ENCODE data around the gene CDC14B.
"Not testable (repeated sequence)": the region's sequence is repeated elsewhere in the genome, so short reads cannot be mapped to it uniquely, and the experiment has no call there.

Gene CDC14B

DNA sequence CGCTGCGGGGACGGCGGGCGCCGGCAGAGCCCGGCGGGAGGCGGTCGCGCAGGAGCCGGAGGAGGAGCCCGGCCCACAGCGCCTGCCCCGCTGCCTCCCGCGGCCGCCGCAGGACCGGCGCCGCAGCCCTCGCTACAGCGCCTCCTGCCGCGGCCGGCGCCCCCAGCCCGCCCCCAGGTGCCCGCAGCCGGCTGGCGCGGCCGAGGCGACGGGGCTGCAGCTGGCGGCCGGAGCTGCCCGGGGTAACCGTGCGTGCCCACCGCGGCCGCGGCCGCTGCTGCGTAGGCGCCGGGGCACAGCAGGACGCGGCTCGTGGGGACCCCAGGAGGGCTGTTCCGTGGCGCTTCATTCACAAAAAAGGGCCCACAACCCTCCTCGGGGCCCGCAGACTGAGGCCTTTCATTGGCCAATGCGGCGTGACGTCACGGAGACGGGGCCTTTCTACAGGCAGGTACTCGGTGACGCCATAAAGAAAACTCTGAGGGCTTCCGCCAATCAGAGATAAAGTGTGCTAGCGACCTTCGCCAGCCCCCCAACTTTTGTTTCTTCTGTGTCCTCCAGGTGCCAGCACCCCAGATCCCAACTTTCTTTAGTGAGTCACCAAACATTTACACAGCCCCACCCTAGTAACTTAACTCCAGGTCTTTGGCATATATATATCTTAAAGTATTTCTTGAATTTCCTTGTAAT lies at the start of gene CDC14B:
Gene CDC14B (minus strand): TSS at position 353 of the 690 bp plus-strand sequence. CDS start 465 bp downstream, outside the sequence.
- in situ Hi-C loops (cut with HindIII; ENCODE audit: low sequenced_read_pairs) = no loop called here

DNA sequence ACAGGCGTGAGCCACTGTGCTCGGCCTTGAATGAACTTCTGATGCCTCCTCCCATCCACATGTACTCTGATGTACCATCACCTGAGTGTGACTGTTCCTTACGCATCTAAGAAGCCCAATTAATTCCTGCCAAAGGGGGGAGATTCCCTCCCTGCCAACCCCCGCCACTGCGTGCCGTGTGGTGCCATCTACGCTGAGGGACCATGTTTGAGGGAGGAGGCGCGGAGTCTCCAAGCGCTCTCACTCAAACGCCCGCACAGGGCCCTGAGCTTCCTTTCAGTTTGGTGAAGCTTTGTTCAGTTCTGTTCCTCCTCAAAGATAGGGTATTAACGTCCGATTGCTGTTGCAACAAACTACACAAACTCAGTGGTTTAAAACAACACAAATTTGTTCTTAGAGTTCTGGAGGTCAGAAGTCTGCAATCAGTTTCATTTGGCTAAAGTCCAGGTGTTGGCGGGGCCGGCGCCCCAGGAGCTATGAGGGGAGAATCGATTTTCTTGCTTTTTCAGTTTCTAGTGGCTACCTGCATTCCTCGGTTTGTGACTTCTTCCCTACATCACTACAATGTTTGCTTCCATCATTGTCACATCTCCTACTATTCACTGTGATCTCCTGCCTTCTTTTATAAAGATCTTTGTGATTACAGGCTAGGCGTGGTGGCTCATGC lies 49.4 kb upstream of the CDC14B start:
- in situ Hi-C loops (cut with HindIII; ENCODE audit: low sequenced_read_pairs) = no loop called here

DNA sequence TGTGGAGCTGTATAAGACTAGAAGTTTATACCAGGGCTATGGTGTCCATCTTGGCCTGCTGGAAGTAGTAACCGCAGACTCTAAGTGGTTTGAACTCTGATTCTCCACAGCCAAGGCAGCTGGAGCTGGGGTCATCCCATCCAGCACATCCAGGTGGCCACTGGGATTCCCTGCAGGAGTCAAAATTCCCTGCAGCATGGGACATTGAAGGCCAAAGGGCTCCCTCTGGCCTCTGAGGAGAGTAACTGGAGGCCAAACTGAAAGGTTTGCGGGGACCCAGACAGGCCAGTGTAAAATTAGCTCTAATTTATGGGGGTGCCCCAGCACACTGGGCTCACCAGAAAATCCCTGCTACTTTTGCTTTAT lies 47.7 kb upstream of the CDC14B start:
- in situ Hi-C loops (cut with HindIII; ENCODE audit: low sequenced_read_pairs) = no loop called here

DNA sequence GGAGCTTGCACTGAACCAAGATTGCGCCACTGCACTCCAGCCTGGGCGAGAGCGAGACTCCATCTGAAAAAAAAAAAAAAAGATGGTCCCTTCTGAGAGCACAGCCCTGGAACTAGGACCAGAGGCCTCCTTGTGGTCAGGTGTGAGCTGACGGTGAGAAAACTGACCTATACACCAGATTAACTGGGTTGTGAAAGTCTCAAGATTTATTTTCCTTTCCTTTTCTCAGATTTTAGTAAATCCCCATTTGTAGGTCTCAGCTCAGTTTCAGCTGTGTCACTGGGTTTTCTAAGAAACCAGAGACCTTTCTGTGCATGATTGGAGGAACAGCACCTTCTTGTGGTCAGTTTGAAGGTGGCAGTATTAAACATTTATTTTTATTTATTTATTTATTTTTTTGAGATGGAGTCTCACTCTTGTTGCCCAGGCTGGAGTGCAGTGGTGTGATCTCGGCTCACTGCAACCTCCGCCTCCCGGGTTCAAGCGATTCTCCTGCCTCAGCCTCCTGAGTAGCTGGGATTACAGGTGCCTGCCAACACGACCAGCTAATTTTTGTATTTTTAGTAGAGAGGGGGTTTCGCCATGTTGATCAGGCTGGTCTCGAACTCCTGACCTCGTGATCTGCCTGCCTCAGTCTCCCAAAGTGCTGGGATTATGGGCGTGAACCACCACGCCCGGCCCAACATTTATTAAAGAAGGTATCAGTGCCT lies 47.2 kb upstream of the CDC14B start:
- in situ Hi-C loops (cut with HindIII; ENCODE audit: low sequenced_read_pairs) = not testable (repeated sequence)

GRCh38 chr9:96665789-96666188 lies 46.1 kb upstream of the CDC14B start:
- in situ Hi-C loops (cut with HindIII; ENCODE audit: low sequenced_read_pairs) = no loop called here

- in situ Hi-C loops (cut with HindIII; ENCODE audit: low sequenced_read_pairs) = no loop called here
Measured at GRCh38 chr9:96663506-96664120, 44.0 kb upstream of the CDC14B start.

GRCh38 chr9:96661711-96662110 lies 42.1 kb upstream of the CDC14B start:
- in situ Hi-C loops (cut with HindIII; ENCODE audit: low sequenced_read_pairs) = no loop called here

- in situ Hi-C loops (cut with HindIII; ENCODE audit: low sequenced_read_pairs) = no loop called here
Measured at GRCh38 chr9:96660692-96661248, 41.1 kb upstream of the CDC14B start.

GRCh38 chr9:96655198-96655851 lies 35.7 kb upstream of the CDC14B start, which contains the start of gene PRXL2C:
Gene PRXL2C, minus strand, starts transcription at chr9:96655317. Its CDS starts 36 bp downstream, at chr9:96655281.
- in situ Hi-C loops (cut with HindIII; ENCODE audit: low sequenced_read_pairs) = no loop called here

- in situ Hi-C loops (cut with HindIII; ENCODE audit: low sequenced_read_pairs) = no loop called here
Measured at GRCh38 chr9:96654450-96655197, 35.0 kb upstream of the CDC14B start.

- in situ Hi-C loops (cut with HindIII; ENCODE audit: low sequenced_read_pairs) = no loop called here
Measured at GRCh38 chr9:96651626-96652025, 32.0 kb upstream of the CDC14B start.

DNA sequence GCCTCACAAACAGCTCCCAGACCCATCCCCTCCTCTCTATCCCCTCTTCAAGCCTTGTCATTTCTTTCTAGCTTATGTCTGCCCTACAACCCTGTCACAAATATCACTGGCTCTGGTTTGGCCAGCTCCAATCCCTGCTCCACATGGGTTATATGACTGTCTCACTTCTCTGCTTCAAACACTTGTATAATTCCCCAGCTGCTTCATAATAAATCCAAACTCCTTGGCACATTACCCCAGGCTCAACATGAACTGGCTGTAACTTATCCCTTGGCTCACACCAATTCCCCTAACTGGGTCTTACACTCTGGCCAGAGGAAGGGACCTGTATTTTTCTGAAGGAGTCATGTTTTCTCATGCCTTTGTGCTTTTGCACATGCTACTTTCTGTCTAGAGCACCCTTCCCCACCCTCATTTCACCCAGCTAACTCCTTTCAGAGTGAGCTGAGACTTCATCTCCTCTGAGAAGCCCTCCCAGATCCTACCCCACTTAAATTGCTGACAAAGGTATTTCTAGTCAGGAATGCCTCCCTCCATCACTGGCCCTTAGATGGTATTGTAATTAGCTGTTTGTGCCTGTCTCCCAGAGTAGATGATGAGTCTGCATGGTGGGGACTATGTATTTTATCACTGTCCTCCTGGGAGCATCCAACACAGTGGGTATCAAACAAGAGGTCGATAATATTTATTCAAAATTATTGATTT lies 30.1 kb upstream of the CDC14B start:
- in situ Hi-C loops (cut with HindIII; ENCODE audit: low sequenced_read_pairs) = no loop called here

- in situ Hi-C loops (cut with HindIII; ENCODE audit: low sequenced_read_pairs) = no loop called here
Measured at GRCh38 chr9:96646081-96646991, 26.7 kb upstream of the CDC14B start.

- in situ Hi-C loops (cut with HindIII; ENCODE audit: low sequenced_read_pairs) = no loop called here
Measured at GRCh38 chr9:96644137-96644536, 24.5 kb upstream of the CDC14B start.

DNA sequence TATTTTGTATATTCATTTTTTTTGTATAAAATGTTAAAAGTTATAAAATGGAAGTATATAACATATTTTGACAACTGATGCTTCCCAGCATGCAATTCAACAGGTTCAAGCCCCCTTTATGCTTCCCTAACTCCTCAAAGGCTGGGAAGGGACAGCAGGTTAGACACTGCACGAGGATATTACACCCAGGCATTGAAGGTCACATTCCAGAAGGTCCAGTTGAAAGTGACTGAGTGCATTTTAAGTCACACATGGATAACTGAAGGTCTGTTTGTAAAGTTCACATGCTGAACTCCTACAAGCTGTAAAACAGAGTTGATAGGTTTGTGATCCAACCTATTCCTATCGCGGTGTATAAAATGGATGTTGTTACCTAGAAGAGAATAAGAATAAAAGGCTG lies 21.9 kb upstream of the CDC14B start:
- in situ Hi-C loops (cut with HindIII; ENCODE audit: low sequenced_read_pairs) = no loop called here

- in situ Hi-C loops (cut with HindIII; ENCODE audit: low sequenced_read_pairs) = no loop called here
Measured at GRCh38 chr9:96638606-96639364, 19.1 kb upstream of the CDC14B start.

DNA sequence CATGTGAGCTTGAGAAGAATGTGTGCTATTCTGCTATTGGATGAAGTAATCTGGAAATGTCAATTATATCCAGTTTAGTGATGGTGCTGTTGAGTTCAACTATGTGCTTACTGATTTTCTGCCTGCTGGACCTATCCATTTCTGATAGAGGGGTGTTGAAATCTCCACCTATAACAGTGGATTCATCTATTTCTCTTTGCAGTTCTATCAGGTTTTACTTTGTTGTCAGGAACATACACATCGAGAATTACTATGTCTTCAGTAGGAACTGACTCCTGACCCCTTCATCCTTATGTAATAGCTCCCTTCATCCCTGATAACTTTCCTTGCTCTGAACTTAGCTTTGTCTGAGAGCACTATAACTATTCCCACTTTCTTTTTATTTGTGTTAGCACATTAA lies 16.7 kb upstream of the CDC14B start:
- in situ Hi-C loops (cut with HindIII; ENCODE audit: low sequenced_read_pairs) = no loop called here

GRCh38 chr9:96633579-96633978 lies 13.9 kb upstream of the CDC14B start:
- in situ Hi-C loops (cut with HindIII; ENCODE audit: low sequenced_read_pairs) = not testable (repeated sequence)

Data from DLD1 (cell line).